SIG-M5 (cell line): Measurements from ENCODE around the gene FLRT2.

ENCODE experiments used
- DNase-seq: peaks from one replicate; lab custom pipeline; 2025; lab: John Stamatoyannopoulos, UW

FLRT2 gene

GRCh38 chr14:85596562-85596961, 66.6 kb downstream of the FLRT2 start:
- DNase-seq, result no peak

GRCh38 chr14:85597701-85598100, 67.8 kb downstream of the FLRT2 start:
- DNase-seq, result no peak

- DNase-seq, result peak; percentile 90
These were observed 70.0 kb downstream of the FLRT2 start for GRCh38 chr14:85599939-85600338.

GRCh38 chr14:85601246-85601645, 71.3 kb downstream of the FLRT2 start:
- DNase-seq, result no peak

- no peak for DNase-seq
These were observed 71.7 kb downstream of the FLRT2 start for GRCh38 chr14:85601690-85602089.

GRCh38 chr14:85602345-85602744, 72.4 kb downstream of the FLRT2 start:
- no peak for DNase-seq

- DNase-seq, result no peak
These were observed 74.1 kb downstream of the FLRT2 start for GRCh38 chr14:85604021-85604420.

- DNase-seq, result no peak
These were observed 74.8 kb downstream of the FLRT2 start for GRCh38 chr14:85604714-85605113.

GRCh38 chr14:85607651-85608081, 77.7 kb downstream of the FLRT2 start:
- peak; percentile 77 for DNase-seq

GRCh38 chr14:85613496-85613895, 83.6 kb downstream of the FLRT2 start:
- DNase-seq, result no peak

GRCh38 chr14:85616386-85616885, 86.5 kb downstream of the FLRT2 start:
- no peak for DNase-seq

GRCh38 chr14:85616886-85617285, 86.9 kb downstream of the FLRT2 start:
- DNase-seq, result no peak

- DNase-seq, result no peak
These were observed 87.8 kb downstream of the FLRT2 start for GRCh38 chr14:85617791-85618190.

GRCh38 chr14:85618390-85618789, 88.4 kb downstream of the FLRT2 start:
- no peak for DNase-seq

GRCh38 chr14:85618978-85619377, 89.0 kb downstream of the FLRT2 start:
- no peak for DNase-seq

GRCh38 chr14:85619851-85620250, 89.9 kb downstream of the FLRT2 start:
- no peak for DNase-seq

- DNase-seq, result no peak
These were observed 91.0 kb downstream of the FLRT2 start for GRCh38 chr14:85620947-85621346.

GRCh38 chr14:85622106-85622505, 92.2 kb downstream of the FLRT2 start:
- DNase-seq, result no peak

GRCh38 chr14:85622986-85623685, 93.2 kb downstream of the FLRT2 start:
- no peak for DNase-seq

GRCh38 chr14:85625925-85626585, 96.1 kb downstream of the FLRT2 start:
- DNase-seq, result no peak

GRCh38 chr14:85634205-85634604, 104.3 kb downstream of the FLRT2 start:
- no peak for DNase-seq

- DNase-seq, result no peak
These were observed 114.3 kb downstream of the FLRT2 start for GRCh38 chr14:85644211-85644610.

- no peak for DNase-seq
These were observed 123.1 kb downstream of the FLRT2 start for GRCh38 chr14:85653029-85653428.
